GM21360 (cell line): ENCODE data around the gene LACTB.
"Not testable (repeated sequence)": the region's sequence is repeated elsewhere in the genome, so short reads cannot be mapped to it uniquely, and the experiment has no call there.

Source experiments
- ATAC-seq: cut with Tn5 transposase; IDR thresholded peaks from one replicate; pipeline ENCODE4 v1.9.1; 2021; ENCODE audit warnings: mild to moderate bottlenecking, moderate library complexity; ENCODE audit not compliant: unreplicated experiment

Gene LACTB

GRCh38 chr15:63089260-63090043 is 32.2 kb upstream of the LACTB start:
- ATAC-seq: no peak

GRCh38 chr15:63090472-63090871 is 31.2 kb upstream of the LACTB start:
- ATAC-seq: no peak

GRCh38 chr15:63090887-63091286 is 30.8 kb upstream of the LACTB start:
- no peak for ATAC-seq

GRCh38 chr15:63091679-63092446 is 29.8 kb upstream of the LACTB start:
- ATAC-seq: no peak

GRCh38 chr15:63093486-63094205 is 28.0 kb upstream of the LACTB start:
- ATAC-seq: no peak

- ATAC-seq: no peak
Measured at GRCh38 chr15:63094495-63094931, 27.1 kb upstream of the LACTB start.

- no peak for ATAC-seq
Measured at GRCh38 chr15:63096178-63096577, 25.5 kb upstream of the LACTB start.

GRCh38 chr15:63098901-63099300 is 22.8 kb upstream of the LACTB start:
- not testable (repeated sequence) for ATAC-seq

GRCh38 chr15:63099581-63099980 is 22.1 kb upstream of the LACTB start:
- not testable (repeated sequence) for ATAC-seq

- ATAC-seq: no peak
Measured at GRCh38 chr15:63103416-63103815, 18.2 kb upstream of the LACTB start.

GRCh38 chr15:63104727-63105126 is 16.9 kb upstream of the LACTB start:
- no peak for ATAC-seq

- ATAC-seq: not testable (repeated sequence)
Measured at GRCh38 chr15:63105354-63105753, 16.3 kb upstream of the LACTB start.

GRCh38 chr15:63107895-63108546 is 13.6 kb upstream of the LACTB start:
- no peak for ATAC-seq

GRCh38 chr15:63109498-63109897 is 12.2 kb upstream of the LACTB start:
- ATAC-seq: no peak

- ATAC-seq: no peak
Measured at GRCh38 chr15:63109920-63110319, 11.7 kb upstream of the LACTB start.

- no peak for ATAC-seq
Measured at GRCh38 chr15:63110428-63111026, 11.1 kb upstream of the LACTB start.

- no peak for ATAC-seq
Measured at GRCh38 chr15:63111481-63111880, 10.2 kb upstream of the LACTB start.

GRCh38 chr15:63112871-63113270 is 8.8 kb upstream of the LACTB start:
- no peak for ATAC-seq

GRCh38 chr15:63114465-63114864 is 7.2 kb upstream of the LACTB start:
- no peak for ATAC-seq

GRCh38 chr15:63118854-63119253 is 2.8 kb upstream of the LACTB start:
- no peak for ATAC-seq
